ENCODE results near the gene EXT2.

EXT2 gene

DNA sequence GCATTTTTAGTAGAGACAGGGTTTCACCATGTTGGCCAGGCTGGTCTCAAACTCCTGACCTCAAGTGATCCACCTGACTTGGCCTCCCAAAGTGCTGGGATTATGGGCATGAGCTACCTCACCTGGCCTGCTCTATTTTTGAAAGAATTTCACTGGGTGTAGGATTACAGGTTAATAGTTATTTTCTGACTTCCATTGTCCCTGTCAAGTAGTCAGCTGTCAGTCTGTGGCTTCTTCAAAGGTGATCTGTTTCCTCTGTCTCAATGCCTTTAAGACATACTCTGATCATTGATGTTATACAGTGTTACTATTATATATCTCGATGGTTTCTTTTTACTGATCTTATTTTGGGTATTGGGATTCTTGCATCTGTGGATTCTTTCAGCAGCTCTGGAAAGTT lies 10.1 kb upstream of the EXT2 start:
- DNase-seq (ENCODE audit: low read depth), result no peak

DNA sequence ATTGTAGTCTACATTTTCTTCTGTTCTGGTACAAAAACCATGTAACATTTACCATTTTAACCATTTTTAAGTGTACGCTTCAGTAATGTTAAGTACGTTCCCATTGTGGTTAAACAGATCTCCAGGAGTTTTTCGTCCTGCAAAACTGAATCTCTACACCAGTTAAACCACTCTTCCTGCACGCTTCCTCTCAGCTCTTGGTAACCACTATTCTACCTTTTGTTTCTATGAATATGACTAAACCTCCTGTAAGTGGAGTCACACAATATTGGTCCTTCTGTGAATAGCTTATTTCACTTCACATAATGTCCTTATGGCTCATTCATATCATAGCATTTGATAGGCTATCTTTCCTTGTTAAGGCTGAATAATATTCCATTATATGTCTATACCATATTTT lies 7.1 kb upstream of the EXT2 start:
- DNase-seq (ENCODE audit: low read depth), result no peak

DNA sequence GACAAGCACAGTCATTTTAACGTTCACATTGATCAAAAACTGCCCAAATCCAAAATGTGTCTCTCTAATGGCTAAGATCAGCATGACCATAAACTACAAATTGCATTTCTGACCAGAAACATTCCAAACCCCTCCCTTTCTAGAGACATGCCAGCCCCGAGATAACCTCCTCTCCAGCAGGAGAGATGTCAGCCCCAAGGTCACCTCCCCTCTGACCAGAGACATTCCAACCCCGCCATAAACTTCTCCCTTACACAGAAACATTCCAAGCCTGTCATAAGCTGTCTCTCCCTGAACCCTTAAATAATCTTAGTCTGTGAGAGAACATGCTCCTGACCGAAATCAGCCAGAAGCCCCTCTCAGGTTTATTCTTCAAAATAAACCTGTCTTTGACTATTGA lies 6.6 kb upstream of the EXT2 start:
- DNase-seq (ENCODE audit: low read depth), result no peak

DNA sequence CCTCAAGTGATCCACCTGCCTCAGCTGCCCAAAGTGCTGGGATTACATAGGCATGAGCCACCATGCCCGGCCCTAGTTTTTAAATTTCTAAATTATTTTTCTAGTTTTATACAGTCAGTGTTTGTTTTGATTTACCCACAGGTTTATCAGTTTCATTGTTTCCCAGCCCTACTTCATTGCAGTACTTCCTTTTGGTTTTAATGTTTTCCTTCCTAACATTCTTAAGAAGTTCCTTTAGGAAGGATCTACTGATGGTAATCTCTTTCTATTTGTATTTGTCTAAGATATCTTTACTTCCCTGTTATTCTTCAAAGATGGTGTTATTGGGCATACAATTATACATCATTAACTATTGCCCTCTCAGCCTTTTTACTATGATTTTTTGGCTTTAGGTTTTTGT lies 4.9 kb upstream of the EXT2 start:
- DNase-seq (ENCODE audit: low read depth), result no peak

DNA sequence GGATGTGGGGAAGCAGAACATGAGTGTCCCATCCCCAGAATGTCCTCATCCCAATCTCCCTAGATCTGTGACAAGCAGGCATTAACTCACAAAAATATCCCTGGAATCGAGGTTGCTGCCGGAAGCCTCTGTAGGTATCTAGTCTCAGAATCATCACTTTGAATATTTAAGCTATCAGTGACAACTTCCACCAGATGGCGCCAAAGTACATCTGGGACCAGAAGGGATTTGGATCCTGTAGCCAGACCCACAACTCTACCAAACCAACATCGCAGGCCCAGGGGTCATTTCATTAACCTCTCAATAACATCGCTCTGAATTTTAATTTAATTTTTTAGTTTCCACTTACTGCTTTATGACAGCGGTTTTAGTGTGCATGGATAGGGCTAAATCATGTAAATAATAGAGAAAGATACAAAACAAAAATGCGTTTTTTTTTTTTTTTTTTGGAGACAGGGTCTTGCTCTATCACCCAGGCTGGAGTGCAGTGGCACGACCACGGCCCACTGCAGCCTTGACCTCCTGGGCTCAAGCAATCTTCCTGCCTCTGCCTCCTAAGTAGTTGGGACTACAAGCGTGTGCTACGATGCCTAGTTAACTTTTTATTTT lies 1.1 kb upstream of the EXT2 start:
- DNase-seq (ENCODE audit: low read depth), result peak; percentile 61

DNA sequence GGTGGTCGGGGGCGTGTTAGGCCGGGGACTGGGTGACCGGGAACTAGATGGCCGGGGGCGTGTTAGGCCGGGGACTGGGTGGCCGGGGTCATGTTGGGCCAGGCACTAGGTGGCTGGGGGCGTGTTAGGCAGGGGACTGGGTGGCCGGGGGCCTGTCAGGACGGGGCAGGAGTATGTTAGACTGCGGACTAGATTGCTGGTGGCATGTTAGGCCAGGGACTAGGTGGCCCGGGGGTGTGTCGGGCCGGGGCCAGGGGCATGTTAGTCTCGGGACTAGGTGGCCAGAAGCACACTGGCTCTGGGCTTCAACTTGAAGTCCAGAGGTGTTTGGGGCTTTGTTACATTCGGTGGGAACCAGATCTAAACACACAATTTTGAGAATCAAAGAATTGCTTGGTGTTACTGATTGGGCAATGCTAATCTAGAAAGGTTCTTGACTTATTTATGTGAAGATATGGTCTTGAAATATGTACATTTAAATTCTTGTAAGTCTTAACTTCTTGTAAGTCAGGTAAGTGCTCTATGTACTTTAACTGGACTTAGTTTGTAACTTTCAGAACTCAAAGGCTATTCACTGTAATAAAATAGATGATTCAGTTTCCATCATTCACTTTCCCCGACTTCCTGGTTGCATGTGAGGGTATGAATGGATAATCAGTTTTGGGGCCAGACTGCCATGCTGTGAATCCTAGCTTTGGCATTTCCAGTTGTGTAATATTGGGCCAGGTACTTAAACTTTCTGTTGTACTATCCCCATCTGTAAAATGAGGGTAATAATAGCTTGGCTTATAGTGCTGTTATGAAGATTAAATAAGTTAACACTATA lies 1.1 kb downstream of the EXT2 start:
- peak; percentile 27 for DNase-seq (ENCODE audit: low read depth)

DNA sequence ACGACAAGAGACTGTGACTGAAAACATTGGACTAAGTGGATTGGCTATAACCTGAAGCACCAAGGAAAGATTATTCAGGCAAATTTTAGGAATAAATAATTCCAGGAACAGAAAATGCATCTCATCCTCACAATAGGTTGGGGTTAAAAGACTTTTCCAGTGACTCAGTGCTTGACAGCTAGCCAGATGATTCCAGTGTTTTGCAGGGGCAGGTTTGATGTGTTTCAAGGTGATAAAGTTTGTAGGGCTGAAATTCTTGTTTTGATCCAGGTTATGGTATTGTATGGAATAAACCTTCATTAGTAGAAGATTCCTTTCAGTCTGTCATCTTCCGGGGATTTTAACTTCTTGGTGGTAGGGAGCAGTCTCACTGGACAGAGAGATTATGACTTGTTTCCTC lies 2.3 kb downstream of the EXT2 start:
- DNase-seq (ENCODE audit: low read depth), result no peak

DNA sequence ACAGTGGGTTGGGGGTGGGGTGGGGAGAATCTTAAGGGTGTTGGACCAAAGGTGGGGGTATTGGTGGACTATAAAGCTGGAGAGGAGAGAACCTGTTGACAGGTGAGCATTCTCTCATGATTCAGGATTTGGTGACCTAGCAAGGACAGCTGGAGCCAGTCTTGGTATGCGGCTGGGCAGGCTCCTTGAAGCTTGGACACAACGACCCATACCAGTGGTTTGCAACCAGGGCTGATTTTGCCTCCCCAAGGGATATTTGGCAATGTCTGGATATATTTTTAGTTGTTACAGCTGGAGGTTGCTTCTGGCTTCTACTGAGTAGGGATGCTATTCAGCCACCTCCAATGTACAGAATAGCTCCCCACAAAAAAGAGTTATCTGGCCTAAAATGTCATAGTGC lies 5.6 kb downstream of the EXT2 start:
- no peak for DNase-seq (ENCODE audit: low read depth)

DNA sequence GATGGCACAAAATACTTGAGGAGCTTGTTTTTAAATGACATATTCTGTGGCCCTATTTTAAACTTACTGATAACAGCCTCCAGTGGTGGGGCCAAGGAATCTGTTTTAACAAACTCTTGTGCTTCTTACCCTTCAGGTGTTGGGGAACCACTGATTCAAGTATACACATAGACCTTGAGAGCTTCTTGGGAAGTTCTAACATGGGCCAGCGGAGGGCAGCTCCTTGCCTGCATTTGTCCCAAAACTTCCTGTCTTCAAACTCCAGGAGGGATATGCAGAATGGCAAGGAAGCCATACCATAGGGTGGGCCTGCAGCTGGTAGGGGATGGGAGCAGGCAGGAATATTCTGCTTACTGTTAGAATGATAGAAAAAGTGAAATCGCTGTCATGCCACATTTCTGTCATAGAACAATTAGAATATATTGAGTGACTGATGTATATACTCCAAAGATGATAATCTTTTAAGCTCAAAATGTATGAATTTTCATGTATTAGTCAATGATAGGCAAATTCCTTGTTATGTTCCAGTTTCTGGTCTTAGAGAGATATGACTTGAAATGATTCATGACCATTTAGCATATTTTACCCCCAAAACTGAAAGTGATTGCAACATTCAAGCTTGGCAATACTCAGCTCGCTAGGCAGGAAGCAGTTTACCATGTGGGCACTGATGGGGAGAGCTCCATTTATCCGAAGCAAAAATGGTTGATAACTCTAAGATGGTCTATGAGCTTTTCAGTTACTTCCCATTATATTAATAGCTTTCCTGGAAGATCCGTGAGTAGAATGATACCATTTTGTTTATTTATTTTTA lies 9.2 kb downstream of the EXT2 start:
- no peak for DNase-seq (ENCODE audit: low read depth)

DNA sequence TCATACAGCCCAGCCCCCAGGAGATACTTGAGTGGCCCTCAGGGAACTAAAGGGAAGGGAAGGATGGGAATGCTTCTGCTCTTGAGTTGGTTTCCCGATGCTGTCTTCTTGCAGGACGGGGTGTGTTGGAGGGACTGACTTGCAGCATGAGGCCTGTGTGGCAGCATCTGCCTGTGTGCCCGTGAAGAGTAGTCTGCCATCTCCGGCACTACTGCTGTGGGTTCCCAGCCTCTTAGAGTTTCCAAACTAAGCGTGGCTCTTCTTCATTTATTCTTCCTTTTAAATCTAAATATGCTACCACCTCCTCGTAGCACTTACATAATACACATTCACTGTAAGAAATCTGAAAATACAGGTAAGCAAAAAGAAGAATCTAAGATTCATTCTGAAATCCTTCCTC lies 12.8 kb downstream of the EXT2 start:
- no peak for DNase-seq (ENCODE audit: low read depth)

DNA sequence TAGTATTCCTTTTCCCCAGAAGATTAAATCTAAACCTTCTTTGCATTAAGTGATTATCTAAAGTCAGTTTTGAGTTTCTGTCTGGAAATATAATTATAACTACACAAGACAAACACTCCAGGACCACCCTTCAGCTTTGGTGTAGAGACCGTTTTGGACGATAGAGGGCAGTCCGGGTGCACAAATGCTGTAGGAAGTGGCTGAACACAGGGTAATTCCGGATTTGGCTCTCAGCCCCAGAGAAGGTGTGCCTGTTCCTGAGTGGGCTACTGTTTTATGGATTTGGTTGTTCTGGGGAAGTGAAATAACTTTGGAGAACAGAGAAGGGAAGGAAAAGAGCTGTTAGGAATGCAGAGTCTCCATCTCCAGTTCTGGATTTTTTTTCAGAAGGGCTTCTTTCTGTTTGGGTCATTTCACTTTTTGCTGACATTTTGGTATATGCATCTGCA lies 14.8 kb downstream of the EXT2 start:
- peak; percentile 10 for DNase-seq (ENCODE audit: low read depth)

DNA sequence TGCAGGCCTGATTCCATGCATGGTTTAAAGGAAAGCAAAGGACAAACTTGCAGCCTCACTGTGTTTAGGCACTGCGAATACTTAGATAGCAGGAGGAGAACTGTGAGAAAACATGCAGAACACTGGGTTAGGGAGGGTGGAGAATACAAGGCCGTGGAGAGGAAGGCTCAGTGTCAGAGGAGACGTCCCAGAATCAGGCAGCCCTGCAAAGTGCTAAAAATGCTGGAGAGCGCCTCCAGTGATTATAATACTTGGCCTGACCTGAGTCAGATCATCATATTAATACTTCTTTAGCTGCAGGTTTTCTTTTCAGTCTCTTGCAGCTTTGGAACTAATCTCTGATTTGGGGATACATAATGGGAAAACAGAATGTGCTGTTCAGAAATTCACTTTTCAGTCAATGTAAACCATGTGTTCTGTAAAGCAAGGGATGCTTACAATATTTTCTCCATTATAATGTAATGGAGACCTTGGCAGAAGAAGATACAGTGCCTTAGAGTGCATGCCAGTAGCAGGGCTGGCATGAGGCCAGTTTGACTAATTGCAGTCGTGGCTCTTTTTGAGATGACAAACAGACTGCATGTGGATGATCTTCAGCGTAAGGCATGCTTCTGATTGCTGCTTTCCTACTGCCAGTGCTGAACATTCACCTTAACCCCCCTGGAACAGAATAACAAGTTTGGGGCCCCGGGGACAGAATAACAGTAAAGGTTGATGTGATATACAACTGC lies 16.8 kb downstream of the EXT2 start:
- DNase-seq (ENCODE audit: low read depth), result peak; percentile 78

DNA sequence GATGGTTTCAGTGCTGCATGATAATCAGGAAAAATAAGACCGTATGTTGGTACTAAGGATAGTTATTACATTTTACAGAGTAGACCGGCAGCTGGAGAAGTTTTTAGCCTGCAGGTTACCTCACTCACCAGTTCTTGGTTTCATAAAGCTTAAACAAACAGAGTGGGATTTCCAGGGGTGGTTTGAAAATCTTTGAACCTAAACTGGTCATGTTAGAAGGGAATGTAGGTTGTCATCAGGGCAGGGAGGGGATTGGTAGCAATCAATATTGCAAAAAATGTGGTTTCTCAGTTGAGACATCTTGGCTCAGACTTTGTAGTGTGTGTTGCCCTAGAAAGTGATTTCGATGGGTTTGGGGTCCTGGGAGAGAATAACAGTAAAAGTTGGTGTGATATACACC lies 17.5 kb downstream of the EXT2 start:
- no peak for DNase-seq (ENCODE audit: low read depth)

DNA sequence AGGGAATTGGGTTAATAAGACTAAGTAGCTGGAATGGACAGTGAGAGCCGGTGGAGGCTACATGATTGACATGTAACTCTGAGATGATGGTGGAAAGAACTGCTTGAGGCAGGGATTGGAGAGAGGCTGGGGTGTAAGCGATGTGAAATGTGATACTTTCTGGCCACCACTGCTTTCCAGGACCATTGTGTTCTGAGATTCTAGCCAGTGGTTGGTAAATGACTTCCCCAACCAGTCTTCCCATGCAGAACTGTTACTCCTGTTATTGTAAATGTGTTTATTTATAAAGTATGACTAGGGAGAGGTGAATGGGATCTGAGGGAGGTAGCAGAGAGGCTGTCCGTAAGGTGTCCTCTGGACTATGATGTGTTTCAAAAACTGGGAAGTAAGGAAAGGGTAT lies 18.1 kb downstream of the EXT2 start:
- no peak for DNase-seq (ENCODE audit: low read depth)

DNA sequence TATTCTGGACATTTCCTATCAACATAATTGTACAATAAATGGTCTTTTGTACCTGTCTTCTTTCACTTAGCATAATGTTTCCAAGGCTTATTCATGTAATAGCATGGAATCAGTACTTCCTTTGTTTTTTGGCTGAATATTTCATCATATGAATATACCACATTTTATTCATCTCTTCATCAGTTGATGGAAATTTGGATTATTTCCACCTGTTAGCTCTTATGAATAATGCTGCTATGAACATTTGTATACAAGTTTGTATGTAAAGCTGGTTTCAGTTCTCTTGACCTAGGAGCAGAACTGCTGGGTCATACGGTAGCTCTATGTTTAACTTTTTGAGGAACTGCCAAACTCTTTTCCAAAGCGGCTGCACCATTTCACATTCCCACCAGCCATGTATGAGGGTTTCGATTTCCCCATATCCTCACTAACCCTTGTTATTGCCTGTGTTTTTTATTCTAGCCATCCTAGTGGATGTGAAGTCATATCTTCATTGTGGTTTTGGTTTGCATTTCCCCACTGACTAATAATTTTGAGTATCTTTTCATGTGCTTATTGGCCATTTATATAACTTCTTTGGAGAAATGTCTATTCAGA lies 20.9 kb downstream of the EXT2 start:
- no peak for DNase-seq (ENCODE audit: low read depth)

DNA sequence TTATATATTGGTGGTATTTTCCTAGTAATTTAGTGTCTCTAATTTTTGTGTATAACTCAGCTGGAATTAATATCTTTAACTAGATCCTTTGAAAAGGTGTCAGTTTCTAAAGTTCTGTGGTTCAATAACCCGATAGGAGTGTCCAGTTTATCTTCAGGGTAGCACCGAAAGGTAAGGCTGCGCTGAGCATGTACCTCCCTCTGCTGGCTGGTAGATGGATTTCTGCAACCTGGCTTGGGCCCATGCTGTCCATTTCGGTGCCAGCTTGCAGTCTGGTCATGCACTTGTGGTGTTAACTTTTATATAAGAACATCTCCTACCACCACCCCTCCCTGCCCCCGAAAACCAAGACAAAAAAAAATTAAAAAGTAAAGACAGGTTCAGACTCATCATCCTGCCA lies 24.7 kb downstream of the EXT2 start:
- no peak for DNase-seq (ENCODE audit: low read depth)

DNA sequence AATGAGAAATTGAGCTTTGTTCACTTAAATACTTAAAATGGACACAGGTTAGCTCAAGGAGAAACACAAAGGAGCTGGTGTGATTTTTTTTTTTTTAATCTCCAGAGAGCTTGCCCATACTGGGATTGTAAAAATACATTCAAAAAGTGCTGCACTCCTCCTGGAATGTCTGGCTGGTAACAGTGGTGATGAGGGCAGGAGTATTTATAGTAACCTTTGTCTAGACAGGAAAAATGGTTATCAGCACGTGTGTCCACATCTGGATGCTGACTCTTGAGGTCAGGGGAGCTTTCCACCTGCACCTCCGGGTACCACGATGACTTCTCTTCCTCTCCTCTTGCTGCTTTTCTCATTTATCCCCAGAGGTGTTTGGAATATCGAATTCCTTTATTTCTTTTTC lies 30.1 kb downstream of the EXT2 start:
- no peak for DNase-seq (ENCODE audit: low read depth)

DNA sequence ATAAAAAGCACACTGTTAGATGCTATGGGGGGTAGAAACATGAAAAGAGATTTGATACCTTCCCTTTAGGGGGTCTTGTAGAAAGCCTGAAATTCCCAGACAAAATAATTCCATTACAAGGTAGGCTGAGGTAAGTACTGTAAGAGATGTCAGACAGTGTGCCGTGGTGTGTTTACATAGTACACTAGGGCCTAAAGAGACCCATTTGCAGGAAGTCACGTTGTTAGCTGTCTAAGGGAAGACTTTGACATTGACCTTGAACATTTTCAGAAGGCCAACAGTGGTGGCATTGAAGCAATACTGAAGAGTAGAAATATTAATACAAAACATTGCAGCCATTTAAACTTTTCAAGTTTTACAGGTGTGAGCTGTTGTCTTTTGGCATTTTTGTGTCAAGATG lies 30.8 kb downstream of the EXT2 start:
- DNase-seq (ENCODE audit: low read depth), result no peak

DNA sequence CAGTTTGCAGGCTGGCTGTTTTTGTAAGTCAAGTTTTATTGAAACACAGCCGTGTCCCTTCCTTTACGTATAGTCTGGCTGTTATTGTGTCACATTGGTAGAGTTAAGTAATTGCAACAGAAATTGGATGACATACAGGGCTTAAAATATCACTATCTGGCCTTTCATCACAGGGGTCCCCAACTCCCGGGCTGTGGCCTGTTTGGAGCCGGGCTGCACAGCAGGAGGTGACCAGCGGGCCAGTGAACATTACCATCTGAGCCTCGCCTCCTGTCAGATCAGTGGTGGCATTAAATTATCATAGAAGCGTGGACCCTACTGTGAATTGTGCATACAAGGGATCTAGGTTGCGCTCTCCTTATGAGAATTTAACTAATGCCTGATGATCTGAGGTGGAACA lies 31.7 kb downstream of the EXT2 start:
- no peak for DNase-seq (ENCODE audit: low read depth)

DNA sequence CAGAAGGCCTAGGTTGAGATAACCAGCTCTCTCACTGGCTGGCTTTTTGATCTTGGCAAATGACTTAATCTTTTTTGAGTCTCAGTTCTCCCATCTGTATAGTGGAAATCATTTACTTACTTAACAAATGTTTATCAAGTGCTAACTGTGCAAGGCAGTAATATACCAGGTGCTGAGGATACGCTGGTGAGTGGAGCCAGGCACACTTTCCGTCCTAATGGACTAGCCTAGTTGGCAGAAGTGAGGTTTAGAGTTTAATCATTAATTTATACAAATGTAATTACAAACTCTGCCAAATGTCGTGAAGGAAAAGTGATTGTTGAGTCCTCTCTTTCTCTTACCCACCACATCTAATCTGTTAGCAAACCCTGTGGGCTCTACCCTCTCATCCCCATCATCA lies 33.3 kb downstream of the EXT2 start:
- no peak for DNase-seq (ENCODE audit: low read depth)

DNA sequence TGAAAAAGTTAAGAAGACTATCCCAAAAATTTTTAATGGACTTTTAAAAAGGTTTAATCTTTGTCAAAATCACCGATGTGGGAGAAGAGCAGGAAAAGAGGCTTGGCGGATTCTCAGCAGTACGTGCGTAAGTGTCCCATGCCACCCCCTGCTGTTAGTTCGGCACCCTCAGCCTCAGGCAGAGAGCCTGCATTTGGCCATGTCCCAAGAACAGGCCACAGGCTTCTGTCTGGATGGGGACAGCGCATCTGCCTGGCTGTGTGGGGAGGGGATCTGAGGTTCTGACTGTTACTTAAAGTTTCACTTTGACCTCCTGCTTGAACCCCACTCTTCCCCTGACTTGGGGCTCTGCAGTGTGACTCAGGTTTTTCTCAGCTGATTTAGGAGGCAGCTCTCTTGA lies 35.3 kb downstream of the EXT2 start:
- DNase-seq (ENCODE audit: low read depth), result no peak

DNA sequence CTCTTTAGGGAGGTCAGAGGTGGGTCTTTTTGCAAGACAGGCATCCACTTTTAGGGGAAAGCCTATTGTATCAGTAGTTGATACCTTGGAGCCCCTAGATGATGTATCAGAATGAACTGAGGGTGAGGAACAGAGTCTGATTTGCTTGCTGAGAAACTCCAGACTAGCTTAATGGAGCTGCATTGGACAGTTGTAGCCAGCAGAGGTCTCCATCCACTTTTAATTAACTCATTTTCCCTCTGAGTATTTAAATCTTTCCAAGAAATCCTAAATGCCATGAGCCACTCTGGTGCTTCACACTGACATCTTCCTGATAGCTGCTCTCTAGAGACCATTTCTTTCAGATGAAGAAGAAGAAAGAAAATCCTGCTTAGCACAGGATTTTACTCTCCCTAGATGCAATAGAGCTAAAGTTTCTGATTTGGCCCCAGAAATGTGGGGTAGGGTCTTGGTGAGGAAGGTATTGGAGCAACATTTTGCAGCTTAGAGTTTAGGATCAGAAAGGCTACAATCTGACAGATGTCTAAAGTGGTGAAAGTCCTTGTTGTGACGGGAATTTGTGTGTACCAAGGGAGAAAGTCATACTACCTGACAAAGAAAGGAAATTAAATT lies 38.0 kb downstream of the EXT2 start:
- DNase-seq (ENCODE audit: low read depth), result peak; percentile 21

Data from GM04504 (cell line).